ENCODE measurements around the gene FXYD7.
"Not testable (repeated sequence)": the region's sequence is repeated elsewhere in the genome, so short reads cannot be mapped to it uniquely, and the experiment has no call there.

FXYD7 gene

DNA sequence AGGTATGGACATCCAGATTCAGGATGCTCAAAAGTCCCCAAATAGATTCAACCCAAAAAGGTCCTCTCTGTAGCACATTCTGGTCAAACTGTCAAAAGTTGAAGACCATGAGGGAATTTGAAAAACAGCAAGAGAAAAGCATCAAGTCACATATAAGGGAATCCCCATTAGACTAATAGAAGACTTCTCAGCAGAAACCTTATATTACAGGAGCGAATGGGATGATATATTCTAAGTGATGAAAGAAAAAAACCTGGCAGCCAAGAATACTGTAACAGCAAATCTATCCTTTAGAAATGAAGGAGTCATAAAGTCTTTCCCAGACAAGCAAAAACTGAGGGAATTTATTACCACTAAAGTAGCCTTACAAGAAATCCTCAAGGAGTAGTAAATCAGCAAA is 41.2 kb downstream of the FXYD7 start:
- intact Hi-C loops (cut with DNase I), result no loop called here
- no peak for DNase-seq

DNA sequence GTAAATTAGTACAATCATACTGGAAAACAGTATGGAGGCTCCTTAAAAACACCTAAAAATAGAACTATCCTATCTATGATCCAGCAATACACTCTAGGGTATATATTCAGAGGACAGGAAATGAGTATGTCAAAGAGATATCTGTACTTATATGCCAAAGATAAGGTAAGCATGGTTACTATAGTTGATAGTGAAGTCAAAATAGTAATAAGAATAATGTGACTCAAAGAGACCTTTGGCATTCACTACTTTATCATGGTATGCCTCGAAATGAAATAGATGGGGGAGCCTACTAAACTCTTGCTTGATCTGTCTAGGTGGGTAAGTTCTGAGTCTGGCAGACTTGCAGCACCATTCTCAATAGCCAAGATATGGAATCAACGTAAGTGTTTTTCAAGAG is 41.8 kb downstream of the FXYD7 start:
- intact Hi-C loops (cut with DNase I), result no loop called here
- no peak for DNase-seq

DNA sequence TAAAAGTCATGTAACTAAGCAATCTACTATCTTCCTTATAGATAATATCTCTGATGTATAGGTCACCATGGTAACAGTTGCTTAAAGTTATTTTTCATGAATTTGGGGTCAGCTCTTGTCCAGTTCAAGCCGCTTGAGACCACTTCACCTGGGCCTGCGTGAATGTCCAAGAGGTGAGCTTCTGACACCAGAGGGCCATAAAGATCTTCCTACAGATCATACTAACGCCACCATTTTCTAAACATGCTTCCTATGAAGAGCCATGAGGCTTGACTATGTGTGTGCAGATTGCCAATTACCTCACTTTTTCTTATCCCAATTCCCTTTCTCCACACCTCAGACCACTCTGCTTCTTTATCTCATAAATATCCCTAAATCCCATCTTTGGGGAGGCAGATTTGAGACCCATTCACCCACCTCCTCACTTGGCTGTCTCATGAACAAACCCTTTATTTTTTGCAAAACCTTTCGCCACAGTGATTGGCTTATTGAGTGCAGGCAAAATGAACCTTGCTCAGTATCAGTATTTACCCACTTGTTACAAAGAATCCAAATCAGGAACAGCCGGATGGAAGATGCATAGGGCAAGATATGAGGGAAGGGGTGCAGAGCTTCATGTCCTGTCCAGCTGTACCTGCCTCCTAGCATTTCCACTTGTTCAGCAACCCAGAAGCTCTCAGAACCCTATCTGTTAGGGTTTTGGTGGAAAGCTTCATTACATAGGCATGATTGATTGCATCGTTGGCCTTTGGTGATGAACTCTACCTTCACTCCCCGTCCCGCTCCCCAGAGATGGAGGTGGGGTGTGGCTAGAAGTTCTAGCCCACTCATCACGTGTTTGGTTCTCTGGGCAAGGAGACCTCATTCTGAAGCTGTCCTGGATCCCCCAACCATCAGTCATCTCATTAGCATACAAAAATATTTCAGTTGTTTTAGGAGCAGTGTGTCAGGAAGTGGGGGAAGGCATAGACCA is 51.2 kb downstream of the FXYD7 start:
- intact Hi-C loops (cut with DNase I), result no loop called here
- no peak for DNase-seq

- intact Hi-C loops (cut with DNase I), result no loop called here
- no peak for DNase-seq
Observed at GRCh38 chr19:35195830-35196229, 52.8 kb downstream of the FXYD7 start.

DNA sequence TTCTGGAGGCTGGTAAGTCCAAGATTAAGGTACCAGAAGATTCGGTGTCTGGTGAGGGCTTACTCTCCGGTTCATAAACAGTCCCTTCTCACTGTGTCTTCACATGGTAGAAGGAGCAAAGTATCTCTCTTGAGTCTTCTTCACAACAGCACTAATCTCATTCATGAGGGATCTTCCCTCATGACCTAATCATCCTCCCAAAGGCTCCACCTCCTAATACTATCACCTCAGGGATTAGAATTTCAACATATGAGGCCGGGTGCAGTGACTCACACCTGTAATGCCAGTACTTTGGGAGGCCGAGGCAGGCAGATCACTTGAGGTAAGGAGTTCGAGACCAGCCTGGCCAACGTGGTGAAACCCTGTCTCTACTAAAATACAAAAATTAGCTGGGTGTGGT is 53.8 kb downstream of the FXYD7 start:
- intact Hi-C loops (cut with DNase I); DNase-seq: not testable (repeated sequence)

- intact Hi-C loops (cut with DNase I), result no loop called here
- DNase-seq, result no peak
Observed at GRCh38 chr19:35199481-35199880, 56.4 kb downstream of the FXYD7 start.

DNA sequence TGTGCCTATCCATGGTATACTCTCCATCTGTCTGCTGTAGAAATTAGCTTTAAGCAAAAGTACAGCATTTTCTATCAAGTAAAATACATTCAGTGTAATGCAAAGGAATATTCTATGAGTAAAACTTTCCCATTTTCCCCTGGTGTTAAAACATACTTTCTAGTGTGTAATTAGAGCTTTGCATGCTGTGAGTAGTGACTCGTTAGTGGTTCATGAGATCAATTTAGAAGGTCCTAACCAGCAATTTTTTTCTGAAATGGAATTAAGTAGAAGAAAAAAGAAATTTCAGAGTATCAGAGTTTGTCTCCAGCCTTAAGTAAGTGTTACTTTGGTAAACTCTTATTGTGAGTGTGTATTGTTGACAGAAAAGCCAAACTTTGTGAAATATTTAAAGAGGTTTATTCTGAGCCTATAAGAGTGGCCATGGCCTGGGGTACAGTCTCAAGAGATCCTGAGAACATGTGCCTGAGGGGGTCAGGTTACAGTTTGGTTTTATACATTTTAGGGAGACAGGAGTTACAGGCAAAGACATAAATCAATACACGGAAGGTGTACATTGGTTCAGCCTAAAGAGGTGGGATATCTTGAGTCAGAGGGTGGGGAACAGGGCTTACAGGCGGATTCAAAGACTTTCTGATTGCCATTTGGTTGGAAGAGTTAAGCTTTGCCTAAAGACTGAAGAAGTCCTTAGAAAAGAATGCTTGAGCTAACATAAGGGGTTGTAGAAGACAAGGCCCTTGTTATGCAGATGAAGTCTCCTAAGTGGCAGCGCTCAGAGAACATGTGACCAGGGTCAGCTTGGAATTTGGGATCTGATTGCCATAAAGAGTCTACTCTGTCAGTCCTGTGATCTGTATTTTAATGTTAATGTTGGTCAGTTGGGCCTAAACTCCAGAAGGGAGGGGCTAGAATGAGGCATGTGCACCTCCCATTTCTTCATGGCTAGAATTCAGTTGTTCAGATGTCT is 60.0 kb downstream of the FXYD7 start:
- intact Hi-C loops (cut with DNase I), result no loop called here

More for the DNA sequence above, 60.0 kb downstream of the FXYD7 start:
- DNase-seq, result no peak

Data from posterior cingulate gyrus (tissue), 11 donors.